Measurements from ENCODE around the gene ALOX15. TPM values are rescaled to one million over a fixed set of nuclear protein-coding genes. Genes with fewer than 3 reads are reported as not detected.
"Not testable (repeated sequence)": the region's sequence is repeated elsewhere in the genome, so short reads cannot be mapped to it uniquely, and the experiment has no call there.

Gene ALOX15, protein sequence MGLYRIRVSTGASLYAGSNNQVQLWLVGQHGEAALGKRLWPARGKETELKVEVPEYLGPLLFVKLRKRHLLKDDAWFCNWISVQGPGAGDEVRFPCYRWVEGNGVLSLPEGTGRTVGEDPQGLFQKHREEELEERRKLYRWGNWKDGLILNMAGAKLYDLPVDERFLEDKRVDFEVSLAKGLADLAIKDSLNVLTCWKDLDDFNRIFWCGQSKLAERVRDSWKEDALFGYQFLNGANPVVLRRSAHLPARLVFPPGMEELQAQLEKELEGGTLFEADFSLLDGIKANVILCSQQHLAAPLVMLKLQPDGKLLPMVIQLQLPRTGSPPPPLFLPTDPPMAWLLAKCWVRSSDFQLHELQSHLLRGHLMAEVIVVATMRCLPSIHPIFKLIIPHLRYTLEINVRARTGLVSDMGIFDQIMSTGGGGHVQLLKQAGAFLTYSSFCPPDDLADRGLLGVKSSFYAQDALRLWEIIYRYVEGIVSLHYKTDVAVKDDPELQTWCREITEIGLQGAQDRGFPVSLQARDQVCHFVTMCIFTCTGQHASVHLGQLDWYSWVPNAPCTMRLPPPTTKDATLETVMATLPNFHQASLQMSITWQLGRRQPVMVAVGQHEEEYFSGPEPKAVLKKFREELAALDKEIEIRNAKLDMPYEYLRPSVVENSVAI
- 0.18 to 0.45 TPM (median 0.36 TPM) in 3 replicates for total RNA-seq

DNA sequence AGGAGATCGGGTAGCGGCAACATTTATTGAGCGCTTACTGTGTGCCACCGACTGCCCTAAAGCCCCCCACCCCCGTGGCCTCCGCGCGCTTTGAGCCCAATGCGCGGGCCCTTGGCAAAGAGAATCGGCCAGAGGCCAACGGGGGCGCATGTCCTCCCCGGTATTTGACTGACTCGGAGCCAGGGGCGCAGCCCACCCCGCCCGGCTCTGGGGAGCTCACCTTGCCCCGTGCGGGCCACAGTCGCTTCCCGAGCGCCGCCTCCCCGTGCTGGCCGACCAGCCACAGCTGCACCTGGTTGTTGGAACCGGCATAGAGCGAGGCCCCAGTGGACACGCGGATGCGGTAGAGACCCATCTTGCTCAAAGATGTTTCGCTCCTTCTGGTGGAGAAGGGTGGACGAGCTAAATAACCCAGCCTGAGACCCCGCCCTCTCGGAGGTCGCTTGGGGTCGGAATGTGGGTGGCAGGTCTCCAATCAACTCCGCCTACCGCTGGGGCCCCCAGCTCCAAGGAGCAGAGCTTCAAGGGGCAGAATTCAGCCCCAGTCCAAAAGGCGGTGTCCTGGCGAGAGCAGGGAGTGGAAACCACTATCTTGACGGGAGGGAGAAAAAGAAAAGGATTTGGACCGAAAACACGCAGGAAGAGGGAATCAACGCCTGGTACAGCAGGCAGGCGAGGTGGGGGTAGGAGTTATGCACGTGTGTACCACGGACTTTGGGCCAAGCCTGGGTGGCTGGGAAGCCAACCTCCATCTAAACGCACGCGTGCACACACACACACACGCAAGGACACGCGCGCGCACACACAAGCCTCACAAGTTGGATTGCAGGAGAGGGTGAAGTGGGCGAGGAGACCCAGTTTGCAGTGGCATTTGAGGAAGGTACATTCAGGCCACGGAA, at the start of gene ALOX15:
TSS of gene ALOX15 (minus strand) at position 382 of the 899 bp plus-strand sequence. CDS start at position 355, 27 bp downstream.
- Mint-ChIP-seq H3K4me1 (peaks cover 22% of the 10 kb centered on the region), H3K27ac (no peak within 1 kb of the TSS), H3K4me3 (peak within 1 kb of the TSS; percentile 39), H3K36me3 (no peaks in the 10 kb centered on the region), H3K27me3 (ENCODE audit: low read depth) (peaks cover 89% of the 10 kb centered on the region), H3K9me3 (no peaks in the 10 kb centered on the region)
- TF ChIP-seq, protein P1, sequence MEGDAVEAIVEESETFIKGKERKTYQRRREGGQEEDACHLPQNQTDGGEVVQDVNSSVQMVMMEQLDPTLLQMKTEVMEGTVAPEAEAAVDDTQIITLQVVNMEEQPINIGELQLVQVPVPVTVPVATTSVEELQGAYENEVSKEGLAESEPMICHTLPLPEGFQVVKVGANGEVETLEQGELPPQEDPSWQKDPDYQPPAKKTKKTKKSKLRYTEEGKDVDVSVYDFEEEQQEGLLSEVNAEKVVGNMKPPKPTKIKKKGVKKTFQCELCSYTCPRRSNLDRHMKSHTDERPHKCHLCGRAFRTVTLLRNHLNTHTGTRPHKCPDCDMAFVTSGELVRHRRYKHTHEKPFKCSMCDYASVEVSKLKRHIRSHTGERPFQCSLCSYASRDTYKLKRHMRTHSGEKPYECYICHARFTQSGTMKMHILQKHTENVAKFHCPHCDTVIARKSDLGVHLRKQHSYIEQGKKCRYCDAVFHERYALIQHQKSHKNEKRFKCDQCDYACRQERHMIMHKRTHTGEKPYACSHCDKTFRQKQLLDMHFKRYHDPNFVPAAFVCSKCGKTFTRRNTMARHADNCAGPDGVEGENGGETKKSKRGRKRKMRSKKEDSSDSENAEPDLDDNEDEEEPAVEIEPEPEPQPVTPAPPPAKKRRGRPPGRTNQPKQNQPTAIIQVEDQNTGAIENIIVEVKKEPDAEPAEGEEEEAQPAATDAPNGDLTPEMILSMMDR (IDR thresholded peaks at IDR 0.05; ENCODE audit: unreplicated experiment) = no peak
- no peak for DNase-seq (ENCODE audit: low spot score in 2 of 2, unreplicated experiment in 2 of 2)

DNA sequence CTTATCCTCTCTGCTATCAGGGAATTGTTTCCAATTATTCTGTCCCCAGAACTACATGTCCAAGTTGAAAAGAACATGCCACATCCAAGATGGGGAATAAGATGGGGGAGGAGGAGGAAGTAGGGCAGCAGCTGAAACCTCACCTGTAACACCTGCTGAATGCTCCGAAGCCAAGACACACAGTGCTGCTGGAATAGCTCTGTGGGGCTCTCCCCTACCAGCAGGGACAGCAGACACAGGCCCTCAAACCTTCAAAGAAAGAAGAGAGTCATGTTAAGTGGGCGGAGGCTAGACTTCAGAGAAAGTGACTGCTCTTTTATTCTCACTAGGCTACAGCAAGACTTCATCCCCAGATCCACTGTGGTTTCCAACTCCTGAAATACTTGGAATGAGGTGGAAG, 49.3 kb upstream of the ALOX15 start:
- Mint-ChIP-seq H3K4me3 (no peak overlapping the region), H3K36me3 (peaks cover 47% of the 10 kb centered on the region), H3K27ac (no peak overlapping the region), H3K27me3 (ENCODE audit: low read depth) (no peaks in the 10 kb centered on the region), H3K4me1 (peaks cover 5% of the 10 kb centered on the region), H3K9me3 (peaks cover 14% of the 10 kb centered on the region)
- TF ChIP-seq, protein P1 (IDR thresholded peaks at IDR 0.05; ENCODE audit: unreplicated experiment) = no peak
- DNase-seq (ENCODE audit: low spot score in 2 of 2, unreplicated experiment in 2 of 2) = no peak

DNA sequence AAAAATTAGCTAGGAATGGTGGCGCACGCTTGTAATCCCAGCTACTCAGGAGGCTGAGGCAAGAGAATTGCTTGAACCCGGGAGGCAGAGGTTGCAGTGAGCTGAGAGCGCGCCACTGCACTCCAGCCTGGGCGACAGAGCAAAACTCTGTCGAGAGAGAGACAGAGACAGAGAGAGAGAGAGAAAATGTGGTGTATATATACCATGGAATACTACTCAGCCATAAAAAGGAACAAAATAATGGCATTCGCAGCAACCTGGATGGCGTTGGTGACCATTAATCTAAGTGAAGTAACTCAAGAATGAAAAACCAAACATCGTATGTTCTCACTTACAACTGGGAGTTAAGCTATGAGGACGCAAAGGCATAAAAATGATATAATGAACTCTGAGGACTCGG, 48.4 kb upstream of the ALOX15 start:
- not testable (repeated sequence) for H3K27me3 Mint-ChIP-seq (ENCODE audit: low read depth); DNase-seq (ENCODE audit: low spot score in 2 of 2, unreplicated experiment in 2 of 2); H3K4me3 Mint-ChIP-seq; H3K27ac Mint-ChIP-seq; H3K4me1 Mint-ChIP-seq
- Mint-ChIP-seq H3K36me3 (peaks cover 52% of the 10 kb centered on the region), H3K9me3 (peaks cover 14% of the 10 kb centered on the region)

DNA sequence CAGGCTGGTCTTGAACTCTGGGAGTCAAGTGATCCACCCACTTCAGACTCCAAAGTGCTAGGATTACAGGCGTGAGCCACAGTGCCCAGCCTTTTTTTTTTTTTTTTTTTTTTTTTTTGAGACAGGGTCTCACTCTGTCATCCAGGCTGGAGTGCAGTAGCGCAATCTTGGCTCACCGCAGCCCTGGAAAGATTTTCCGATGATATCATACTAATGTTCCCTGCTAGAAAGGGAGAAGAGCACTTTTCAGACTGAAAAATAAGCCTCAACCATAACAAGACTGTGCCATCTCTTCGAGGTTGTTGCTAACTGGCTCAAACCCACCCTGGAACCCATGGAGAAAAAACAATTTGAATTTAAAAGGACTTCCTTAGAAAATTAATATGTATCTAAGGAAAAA, 42.3 kb upstream of the ALOX15 start:
- not testable (repeated sequence) for H3K9me3 Mint-ChIP-seq; H3K27me3 Mint-ChIP-seq (ENCODE audit: low read depth); H3K4me3 Mint-ChIP-seq; DNase-seq (ENCODE audit: low spot score in 2 of 2, unreplicated experiment in 2 of 2); H3K4me1 Mint-ChIP-seq
- peak overlapping the region; percentile 2 for H3K27ac Mint-ChIP-seq
- H3K36me3 Mint-ChIP-seq = peaks cover 58% of the 10 kb centered on the region

DNA sequence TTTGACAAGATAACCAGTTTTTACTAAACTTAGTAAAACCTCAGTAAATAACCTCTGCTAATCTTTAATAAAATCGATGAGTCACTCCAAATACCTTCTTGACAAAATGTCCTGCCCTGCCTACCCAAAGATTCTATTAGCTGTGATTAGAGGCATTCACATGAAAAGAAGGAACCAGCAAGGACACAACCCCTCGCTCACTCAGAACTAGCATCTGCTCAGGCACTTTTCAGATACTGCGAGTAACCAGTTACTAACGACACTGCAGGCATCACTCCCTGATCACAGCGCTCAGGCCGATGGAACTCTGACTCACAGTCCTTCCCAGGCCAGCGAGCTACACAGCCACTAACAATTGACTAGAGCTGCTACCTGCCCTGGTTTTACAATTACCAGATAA, 38.2 kb upstream of the ALOX15 start:
- H3K9me3 Mint-ChIP-seq = no peaks in the 10 kb centered on the region
- peaks cover 50% of the 10 kb centered on the region for H3K36me3 Mint-ChIP-seq
- TF ChIP-seq, protein P1 (IDR thresholded peaks at IDR 0.05; ENCODE audit: unreplicated experiment) = no peak
- H3K4me1 Mint-ChIP-seq = peaks cover 7% of the 10 kb centered on the region
- no peak overlapping the region for H3K4me3 Mint-ChIP-seq
- H3K27ac Mint-ChIP-seq = peak overlapping the region; percentile 39
- no peaks in the 10 kb centered on the region for H3K27me3 Mint-ChIP-seq (ENCODE audit: low read depth)
- DNase-seq (ENCODE audit: low spot score in 2 of 2, unreplicated experiment in 2 of 2) = no peak

DNA sequence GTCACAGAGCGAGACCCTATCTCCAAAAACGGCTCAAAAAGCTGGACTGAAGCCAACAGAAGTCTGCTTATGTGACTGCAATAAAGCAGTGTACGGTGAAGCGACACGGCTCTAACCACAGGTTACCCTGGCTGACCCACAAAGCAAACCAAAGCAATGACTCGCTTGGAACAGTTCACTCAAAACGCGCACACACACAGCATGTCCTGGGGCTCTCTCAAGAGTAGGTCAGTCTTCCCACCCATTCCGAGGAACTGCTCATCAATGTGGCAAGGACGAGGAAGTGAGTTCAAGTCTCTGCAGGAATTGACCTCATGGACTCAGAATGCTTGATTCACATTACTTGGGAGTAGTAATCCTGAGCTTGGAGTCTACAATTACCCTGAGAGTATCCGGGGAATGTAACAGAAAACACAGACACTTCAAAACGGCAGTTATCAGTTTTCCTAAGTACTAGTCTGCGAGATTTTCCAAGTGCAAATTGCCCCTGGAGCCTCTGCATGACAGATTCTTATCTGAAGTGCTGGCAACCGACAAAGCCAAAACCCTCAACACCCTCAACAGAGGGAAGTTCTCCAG, 37.1 kb upstream of the ALOX15 start:
- TF ChIP-seq, protein P1 (IDR thresholded peaks at IDR 0.05; ENCODE audit: unreplicated experiment) = no peak
- H3K4me3 Mint-ChIP-seq = no peak overlapping the region
- no peaks in the 10 kb centered on the region for H3K27me3 Mint-ChIP-seq (ENCODE audit: low read depth)
- DNase-seq (ENCODE audit: low spot score in 2 of 2, unreplicated experiment in 2 of 2) = no peak
- peaks cover 45% of the 10 kb centered on the region for H3K36me3 Mint-ChIP-seq
- peaks cover 7% of the 10 kb centered on the region for H3K4me1 Mint-ChIP-seq
- H3K27ac Mint-ChIP-seq = no peak overlapping the region
- no peaks in the 10 kb centered on the region for H3K9me3 Mint-ChIP-seq
